DMS79 (cell line): Measurements from ENCODE around the gene ANTKMT.
"Not testable (repeated sequence)": the region's sequence is repeated elsewhere in the genome, so short reads cannot be mapped to it uniquely, and the experiment has no call there.

Source experiments
- DNase-seq: peaks from one replicate; lab custom pipeline; 2025; lab: John Stamatoyannopoulos, UW

The ANTKMT gene

DNA sequence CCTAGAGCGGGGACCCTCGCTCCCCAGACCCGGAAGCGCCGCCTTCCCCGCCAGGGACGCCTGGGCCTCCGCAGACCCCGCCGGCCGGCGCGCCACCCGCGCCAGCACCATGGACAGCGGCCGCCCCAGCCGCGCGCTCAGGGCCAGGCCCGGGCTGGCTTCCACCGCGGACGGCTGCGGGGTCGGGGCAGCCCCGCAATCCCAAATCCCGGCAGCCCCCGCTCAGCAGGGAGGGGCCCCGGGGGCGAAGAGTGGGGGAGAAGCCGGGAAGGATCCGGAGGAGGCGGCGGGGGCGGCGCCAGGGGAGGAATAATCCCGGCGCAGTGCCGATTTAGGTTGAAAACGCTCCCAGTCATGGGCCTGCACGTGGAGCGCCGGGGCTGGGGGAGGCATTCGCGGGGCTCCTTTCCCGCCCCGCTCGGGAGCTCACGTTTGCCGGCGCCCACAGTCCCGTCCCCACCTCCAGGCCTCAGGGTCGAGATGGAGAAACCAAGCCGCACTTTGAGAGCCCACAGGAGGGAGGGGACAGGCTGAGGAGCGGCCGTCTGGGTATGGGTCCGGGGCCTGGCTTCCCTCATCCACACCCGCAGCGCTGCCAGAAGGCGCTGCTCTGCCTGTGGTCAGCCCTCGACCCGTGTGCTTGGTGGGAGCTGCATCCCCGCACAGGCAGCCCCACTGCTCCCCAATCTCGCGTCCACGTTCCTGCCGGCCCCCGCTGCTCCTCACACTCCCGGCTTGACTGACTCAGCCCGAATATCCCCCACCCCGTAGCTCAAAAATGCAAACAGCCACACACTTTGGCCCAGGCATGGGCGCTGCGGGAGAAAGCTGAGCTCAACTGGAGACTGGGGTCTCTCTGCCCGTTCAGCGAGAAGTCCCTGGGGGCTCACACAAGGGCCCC, 20.0 kb upstream of the ANTKMT start:
- no peak for DNase-seq

DNA sequence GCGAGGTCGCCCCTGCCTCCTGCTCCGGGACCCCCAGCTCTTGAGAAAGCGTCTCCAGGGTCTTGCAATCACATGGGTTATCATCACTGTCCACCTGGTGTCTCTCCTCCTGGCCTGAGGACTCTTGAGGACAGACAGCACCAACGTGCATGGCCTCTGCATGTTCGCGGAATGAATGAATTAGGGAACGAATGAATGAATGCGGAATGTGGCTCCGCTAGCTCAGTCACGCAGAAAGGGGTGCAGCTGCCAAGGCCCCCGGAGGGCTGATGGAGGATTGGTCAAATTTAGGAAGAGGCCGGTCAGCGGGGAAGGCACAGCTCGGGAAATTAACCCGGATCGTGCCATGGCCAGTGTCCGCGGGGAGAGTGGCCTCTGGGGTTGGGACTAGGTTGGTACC, 18.6 kb upstream of the ANTKMT start:
- DNase-seq = no peak

DNA sequence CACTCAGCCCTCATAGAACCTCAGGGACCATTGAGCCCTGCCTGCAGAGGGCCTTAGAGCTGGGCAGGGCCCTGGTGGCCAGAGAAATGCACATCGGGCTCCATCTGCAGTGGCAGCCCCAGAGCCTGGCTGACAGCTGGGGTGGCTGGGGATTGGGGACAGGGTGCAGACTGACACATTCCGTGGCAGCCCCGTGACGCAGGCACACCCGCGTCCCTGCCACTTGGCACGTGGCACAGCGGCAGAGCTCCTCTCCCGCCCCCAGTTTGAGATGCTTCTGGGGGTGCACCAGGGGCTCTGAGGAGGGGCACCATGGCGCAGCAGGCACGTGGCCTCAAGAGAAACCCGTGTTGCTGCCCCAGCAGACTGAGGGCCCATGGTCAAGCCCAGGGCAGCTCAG, 17.5 kb upstream of the ANTKMT start:
- no peak for DNase-seq

DNA sequence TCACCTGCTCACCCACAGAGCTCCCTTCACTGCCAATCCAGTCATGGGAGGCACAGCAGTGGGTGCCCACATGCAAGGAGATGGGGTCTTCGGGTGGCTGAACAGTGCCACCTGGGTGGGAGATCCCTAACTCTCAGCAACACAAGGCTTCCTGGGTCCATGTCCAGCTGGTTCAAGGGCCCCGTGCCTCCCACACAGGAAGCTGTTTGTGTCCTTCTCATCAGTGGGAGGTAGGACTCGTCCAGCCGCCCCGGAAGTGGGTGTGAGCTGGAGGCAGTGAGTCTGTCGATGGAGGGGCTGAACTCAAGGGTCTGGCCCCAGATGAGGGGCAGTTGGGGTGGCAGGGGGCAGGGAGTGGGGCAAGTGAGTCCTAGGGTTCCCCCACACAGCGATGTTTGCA, 16.9 kb upstream of the ANTKMT start:
- DNase-seq = no peak

DNA sequence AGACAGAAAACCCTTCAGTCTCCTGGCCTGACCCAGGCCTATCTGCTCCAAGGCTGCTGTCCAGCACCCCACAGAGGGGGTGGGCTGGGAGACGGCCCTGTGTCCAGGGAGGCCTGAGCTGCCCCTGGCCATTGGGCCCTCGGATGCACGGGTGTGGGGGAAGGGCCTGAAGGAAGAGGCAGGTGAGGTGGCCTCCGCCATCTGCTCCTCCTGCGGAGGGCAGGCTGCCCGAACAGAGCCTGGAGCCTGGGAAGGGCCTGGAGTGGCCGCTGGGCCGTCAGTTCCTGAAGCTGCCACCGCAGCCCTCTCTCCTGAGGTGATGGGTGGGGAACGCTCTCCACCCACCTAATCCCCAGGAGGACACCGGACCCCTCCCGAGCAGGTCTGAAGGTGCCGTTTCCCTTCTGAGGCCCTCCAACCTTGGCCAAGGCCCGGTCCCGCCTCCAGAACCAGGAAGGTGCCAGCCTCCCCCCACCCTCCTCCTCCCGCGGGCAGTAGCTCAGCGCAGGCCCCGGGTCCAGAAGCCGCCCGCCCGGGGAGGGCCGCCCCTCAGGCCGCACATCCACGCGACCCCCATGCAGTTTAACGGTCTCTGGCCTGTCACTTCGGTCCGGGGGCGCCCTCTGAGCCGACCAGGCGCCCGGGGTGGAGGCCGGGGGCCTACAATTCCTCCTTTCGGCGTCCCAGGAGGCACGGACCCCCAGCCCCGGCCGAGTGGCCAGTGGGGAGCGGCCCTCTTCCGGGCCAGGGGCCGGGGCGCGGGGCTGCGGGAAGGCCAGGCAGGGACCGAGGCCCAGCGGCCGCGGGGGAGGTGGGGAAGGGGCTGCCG, 16.2 kb upstream of the ANTKMT start:
- no peak for DNase-seq

DNA sequence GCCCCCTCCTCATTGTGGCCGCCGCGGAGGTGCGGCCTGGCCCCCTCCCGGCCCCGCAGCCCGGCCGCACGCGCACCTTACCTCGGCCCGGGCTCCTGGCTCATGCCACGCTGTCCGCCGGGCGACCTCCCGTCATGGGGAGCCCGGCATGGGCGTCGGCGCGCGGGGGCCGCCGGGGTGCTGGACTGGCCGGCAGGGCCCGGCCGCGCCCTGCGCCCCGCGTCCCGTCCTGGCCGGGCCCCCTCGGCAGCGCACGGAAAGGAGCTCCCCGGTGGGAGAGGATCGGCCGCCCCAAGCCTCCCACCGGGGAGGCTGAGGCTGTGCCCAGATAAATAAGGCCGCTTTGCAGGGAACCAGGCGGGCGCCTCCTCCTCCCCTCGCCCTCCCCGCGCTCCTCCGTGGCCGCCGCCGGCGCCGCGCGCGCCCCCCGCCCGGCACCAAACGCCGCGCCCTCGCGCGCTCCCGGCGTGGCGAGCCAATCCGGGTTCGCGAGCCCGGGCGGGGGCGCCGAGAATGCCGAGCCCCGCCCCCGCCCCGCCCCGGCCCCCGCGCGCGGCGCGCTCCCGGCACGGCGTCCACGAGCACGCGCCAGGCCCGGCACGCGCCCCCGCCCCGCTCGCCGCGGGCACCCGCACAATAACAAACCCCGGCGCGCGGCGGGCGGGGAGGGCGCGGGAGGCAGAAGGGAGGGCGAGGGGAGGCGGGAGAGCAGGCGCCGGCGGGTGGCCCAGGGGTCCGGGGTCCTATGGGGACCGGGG, 15.3 kb upstream of the ANTKMT start, which contains the start of gene FBXL16:
Gene FBXL16, minus strand, starts transcription at position 371 of the 758 bp plus-strand sequence. CDS start 8,396 bp downstream, outside the sequence.
- peak; percentile 25 for DNase-seq

DNA sequence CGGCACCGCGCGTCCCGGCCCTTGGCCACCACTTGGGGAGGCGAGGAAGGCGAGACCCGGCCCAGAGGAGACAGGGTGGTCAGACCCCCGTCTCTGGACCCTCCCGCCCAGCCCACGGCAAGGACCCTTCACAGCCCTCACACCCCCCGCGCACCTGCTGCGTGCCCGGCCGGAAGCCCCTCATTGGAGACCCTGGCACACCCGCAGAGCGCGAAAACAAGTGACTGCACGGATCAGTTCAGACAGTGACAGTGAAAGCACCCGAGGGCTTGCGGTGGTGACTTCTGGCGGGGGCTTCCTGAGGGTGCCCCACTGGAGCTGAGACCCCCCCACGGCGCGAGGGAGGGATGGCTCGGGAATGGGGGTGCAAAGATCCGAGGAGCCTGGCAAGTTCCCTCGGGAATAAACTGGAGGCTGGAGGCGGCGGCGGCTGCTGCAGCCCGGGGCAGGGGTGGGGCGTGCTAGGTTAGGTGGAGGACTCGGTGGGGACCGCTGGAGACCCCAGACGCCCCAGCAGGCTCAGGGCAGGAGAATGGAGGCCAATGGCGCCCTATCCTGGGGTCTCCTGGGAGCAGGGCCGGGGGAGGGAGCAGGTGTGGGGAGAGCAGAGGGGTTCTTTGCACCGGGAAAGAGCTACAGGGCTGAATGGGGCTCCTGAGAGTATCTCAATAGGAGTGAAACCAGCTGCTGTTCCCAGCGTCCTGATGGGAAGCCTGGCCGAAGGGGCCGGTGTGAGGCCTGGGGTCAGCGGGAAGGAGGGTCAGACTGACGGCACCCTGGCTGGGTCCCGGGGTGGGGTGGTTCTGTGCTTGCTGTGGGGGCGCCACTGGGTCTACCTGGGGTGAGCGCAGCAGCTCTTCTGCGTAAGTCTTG, 14.5 kb upstream of the ANTKMT start:
- peak; percentile 18 for DNase-seq

DNA sequence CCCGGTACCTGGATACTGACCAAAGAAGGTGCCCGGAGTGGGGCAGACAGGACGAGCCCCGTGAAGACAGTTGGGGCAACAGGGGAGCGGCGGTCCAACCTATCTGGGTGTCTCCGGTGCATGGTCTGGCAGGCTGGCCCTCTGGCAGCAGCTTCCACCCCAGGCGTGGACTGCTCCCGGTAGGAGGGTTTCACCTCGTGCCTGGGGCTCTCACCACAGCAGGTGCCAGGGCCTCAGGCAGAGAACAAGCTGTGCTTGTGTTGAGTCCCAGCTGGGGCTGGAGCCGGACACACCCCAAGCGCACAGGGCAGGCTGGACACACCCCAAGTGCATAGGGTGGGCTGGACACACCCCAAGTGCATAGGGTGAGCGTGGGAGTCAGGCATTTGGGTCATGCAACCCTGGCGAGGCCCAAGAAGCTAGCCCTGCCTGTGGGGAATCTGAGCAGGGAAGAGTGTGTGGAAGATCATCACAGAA, 13.8 kb upstream of the ANTKMT start:
- DNase-seq = no peak

DNA sequence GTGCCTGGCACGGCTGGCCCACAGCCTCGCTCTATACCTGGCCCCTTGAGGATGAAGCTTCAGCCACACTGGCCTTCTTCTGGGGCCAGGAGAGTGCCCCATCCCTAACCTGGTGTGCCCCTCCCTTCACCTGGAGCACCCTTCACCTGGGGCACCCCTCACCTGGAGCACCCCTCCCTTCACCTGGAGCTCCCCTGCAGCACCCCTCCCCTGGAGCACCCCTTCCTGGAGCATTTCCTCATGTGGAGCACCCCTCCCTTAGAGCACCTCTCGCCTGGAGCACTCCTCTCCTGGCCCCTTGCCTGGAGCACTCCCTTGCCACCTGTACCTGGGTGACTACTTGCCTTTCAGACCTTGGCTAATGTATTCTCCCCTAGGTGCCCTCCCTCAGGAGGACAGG, 12.9 kb upstream of the ANTKMT start:
- DNase-seq = no peak

DNA sequence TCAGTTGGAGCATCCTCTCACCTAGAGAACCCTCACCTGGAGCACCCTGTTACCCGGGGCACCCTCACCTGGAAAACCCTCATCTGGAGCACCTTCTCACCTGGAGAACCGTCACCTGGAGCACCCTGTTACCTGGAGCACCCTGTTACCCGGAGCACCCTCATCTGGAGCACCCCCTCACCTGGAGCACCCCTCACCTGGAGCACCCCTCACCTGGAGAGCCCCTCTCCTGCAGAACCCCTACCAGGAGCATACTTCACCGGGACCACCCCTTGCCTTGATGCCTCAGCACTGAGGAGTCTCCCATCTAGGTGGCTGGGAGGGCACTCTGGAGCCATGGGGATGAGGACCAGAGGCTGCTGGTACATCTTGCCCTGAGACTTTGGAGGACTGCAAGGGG, 12.0 kb upstream of the ANTKMT start:
- no peak for DNase-seq

DNA sequence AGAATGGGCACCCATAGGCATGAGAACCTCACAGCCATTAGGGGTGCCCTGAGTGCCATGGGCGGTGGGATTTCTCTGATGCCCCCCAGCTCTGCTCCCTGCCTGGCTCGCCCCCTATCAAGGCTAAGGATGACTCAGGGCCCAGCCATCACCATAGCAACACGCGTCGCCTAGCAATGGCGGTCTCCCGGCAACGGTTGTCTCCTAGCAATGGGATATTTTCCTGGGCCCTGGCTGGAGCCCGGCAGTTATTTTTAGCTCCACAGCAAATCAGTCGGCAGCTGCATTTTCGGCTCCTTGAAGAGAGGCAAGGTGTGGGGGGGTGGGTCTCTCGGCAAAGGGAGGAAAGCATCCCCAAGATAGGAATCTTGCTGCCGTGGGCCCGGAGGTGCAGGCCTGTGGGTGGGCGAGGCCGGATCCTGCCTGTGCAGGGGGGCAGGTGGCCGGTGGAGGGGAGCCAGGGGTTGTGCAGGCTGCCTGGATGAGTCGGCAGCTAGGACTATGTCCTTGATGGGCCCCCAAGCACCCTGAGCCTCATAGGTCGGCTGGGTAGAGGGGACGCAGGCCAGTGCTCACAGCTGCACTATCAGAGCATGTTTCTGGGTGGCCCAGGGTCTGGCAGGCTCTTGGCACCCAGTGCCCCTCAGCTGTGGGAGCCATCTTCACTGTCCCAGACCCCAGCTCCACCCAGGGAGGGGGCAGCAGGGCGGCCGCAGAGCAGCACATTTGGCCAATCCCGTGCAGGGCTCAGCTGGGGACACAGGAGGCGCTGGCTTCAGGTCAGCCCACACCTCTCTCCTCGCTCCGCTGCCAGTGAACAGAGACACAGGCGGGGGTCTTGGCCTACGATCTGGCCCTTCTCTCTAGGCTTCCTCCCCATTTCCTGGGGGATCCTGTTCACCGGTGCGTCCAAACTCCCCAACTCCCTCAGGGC, 11.1 kb upstream of the ANTKMT start:
- DNase-seq = peak; percentile 86

DNA sequence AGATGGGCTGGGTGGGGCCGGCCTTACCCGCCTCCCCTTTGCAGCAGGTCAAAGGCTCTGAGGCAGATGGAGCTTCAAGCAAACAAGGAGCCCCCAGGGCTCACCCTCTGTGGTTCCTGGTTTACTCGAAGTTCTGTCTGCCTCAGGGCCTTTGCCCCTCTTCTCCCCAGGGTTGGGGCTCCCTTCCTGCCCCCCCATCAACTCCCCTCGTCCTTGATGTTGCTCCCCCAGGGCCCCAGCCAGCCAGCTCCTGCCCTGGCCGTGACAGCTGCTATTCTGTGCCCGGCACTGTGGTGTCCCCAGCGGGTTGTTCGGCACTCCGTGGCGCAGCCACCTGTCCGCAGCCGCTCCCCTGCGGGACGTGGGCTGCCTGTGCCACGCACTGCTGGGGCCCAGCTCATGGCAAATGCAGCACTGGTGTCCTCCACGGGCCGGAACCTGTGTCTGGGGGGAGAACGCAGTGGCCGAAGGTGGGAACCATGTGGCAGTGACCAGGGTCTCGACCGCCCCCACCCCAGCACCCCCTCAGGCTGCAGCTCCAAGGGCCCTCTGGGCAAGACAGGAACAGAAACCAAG, 10.4 kb upstream of the ANTKMT start:
- no peak for DNase-seq

DNA sequence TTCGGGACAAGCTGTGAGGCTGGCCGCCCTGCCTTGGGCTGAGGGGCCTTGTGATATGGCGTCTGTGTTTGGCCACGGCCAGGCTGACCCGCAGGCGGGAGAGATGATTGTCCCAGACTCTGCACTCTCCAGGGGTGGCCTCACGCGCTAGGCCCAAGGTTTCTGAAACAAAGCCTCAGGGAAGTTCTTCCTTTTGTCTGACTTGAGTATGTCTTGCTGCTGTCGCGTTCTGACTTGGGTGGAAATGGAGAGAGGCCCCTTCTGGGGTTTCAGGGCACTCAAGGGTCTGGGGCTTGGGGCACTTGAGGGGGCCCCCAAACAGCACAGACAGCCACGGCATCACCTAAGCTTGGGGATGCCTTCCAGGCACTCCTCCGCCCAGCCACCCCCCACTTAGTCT, 9.9 kb upstream of the ANTKMT start:
- DNase-seq = no peak

DNA sequence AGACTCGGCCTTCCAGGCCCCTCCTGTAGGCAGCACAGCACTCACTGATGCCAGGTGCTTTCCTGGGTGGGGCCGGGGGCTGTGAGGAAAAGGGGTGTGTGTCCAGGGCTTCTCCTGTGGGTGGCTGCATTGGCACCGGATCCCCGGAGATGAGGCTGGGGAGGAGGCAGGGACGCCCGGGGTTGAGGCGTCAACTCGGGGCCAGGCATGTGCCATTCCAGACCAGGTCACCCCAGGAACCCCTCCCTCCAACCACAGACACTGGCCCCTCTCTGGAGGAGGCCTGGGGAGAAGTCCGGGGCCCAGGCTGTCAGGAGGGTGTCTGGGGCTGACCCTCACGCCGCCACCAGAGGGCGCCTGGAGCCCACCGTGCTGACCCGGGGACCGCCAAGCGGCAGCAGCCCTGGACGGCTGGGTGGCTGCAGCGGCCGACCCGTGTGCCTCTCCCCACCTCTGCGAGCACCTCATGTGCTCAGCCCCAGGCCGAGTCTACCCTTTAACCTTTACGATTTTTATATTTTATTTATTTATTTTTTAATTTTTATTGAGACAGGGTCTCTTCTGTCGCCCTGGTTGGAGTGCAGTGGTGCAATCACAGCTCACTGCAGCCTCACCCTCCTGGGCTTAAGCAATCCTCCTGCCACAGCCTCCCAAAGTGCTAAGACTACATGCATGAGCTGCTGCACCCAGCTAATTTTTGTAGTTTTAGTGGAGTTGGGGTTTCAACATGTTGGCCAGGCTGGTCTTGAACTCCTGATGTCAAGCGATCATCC, 9.2 kb upstream of the ANTKMT start:
- DNase-seq = peak; percentile 29

DNA sequence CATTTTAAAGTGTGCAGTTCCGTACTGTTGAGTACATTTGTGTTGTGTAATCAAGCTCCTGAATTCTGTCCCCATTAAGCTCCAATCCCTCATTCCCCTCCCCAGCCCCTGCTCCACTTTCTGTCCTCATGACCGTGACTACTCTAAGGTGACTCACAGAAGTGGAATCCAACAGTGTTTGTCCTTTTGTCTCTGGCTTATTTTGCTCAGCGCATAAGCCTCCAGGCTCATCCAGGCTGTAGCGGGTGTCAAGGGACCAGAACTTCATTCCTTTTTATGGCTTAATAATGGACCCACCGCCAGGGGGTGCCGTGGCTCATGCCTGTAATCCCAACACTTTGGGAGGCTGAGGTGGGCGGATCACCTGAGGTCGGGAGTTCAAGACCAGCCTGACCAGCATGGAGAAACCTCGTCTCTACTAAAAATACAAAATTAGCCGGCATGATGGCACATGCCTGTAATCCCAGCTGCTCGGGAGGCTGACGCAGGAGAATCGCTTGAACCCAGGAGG, 8.2 kb upstream of the ANTKMT start:
- not testable (repeated sequence) for DNase-seq

DNA sequence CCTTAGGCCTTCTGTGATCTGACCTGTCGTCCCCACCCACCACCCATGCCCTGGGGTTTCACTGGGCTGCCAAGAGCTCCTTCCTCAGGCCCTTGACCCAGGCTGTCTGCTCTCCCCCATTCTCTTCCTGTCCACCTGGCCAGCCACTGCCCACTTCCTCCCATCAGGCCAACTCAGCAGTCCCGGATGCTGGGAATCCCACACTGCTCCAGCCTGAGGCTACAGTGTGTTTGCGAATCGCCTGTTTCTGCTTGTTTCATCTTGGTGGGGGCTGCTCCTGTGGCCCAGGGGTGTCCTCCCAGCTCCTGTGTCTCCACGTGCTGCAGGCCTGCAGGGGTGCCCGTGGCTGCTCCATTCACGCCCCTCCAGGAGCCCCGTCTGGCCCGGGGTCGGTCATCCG, 6.9 kb upstream of the ANTKMT start:
- DNase-seq = no peak

DNA sequence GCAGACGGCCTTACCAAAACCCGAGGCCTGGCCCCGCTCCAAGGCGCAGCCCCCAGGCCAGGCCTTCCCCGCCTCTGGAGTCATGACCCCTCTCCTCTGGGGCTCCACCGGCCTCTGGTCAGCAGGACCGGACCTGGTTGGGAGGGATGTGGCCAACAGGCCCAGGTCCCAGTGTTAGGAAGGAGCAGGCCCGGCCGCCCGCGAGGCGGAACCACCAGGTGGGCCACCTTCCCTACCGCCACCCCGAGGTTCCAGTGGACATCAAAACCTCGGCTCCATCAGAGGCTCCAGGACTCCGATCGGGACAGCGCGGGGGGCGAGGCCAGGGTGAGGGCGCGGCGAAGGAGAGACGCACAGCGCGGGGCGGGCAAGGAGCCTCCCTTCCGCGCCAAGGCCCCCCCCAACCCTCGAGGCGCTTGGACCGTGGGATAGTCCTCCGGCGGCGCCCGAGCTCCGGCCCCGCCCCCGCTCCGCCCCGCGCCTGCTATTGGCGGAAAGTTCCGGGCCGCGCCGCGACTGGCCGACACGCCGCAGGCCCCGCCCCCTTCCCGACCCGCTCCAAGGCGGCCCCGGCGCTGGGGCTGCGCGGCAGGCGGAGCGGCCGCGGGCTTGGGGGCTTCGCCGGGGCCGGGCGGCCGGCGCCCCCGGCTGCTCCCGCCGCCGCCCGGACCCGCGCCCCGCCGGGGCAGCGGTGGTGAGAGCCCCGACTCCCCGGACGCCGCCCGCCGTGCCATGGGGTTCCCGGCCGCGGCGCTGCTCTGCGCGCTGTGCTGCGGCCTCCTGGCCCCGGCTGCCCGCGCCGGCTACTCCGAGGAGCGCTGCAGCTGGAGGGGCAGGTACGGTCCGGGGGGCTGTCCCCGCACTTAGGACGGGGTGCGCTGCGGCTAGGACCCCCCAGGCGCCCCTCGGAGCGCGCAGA, 6.1 kb upstream of the ANTKMT start, which contains the start of gene METRN:
Gene METRN, plus strand, starts transcription at position 561 of the 919 bp plus-strand sequence. Its CDS starts 172 bp downstream, at position 733.
- DNase-seq = peak; percentile 42
